Measurements from ENCODE around the gene NMS.

The NMS gene

GRCh38 chr2:100482741-100483140, 12.5 kb downstream of the NMS start:
- DNase-seq (ENCODE audit: low read depth): no peak
- in situ Hi-C loops (cut with HindIII; ENCODE audit: low sequenced_read_pairs): no loop called here
- TF ChIP-seq CTCF (IDR thresholded peaks at IDR 0.05; ENCODE audit: low read depth, low read length, missing control alignments): no peak
- H3K4me3 ChIP-seq (ENCODE audit: low read depth, low read length): no peak overlapping the region

GRCh38 chr2:100483895-100484294, 13.6 kb downstream of the NMS start:
- in situ Hi-C loops (cut with HindIII; ENCODE audit: low sequenced_read_pairs): no loop called here
- H3K4me3 ChIP-seq (ENCODE audit: low read depth, low read length): no peak overlapping the region
- DNase-seq (ENCODE audit: low read depth): no peak
- no peak for TF ChIP-seq CTCF (IDR thresholded peaks at IDR 0.05; ENCODE audit: low read depth, low read length, missing control alignments)

GRCh38 chr2:100484390-100484789, 14.1 kb downstream of the NMS start:
- in situ Hi-C loops (cut with HindIII; ENCODE audit: low sequenced_read_pairs): no loop called here

GRCh38 chr2:100485396-100485795, 15.1 kb downstream of the NMS start:
- no peak overlapping the region for H3K4me3 ChIP-seq (ENCODE audit: low read depth, low read length)
- DNase-seq (ENCODE audit: low read depth): no peak
- in situ Hi-C loops (cut with HindIII; ENCODE audit: low sequenced_read_pairs): no loop called here
- no peak for TF ChIP-seq CTCF (IDR thresholded peaks at IDR 0.05; ENCODE audit: low read depth, low read length, missing control alignments)

More at GRCh38 chr2:100484390-100484789, 14.1 kb downstream of the NMS start:
- no peak for DNase-seq (ENCODE audit: low read depth)
- no peak for TF ChIP-seq CTCF (IDR thresholded peaks at IDR 0.05; ENCODE audit: low read depth, low read length, missing control alignments)
- H3K4me3 ChIP-seq (ENCODE audit: low read depth, low read length): no peak overlapping the region

- H3K4me3 ChIP-seq (ENCODE audit: low read depth, low read length): no peak overlapping the region
- TF ChIP-seq CTCF (IDR thresholded peaks at IDR 0.05; ENCODE audit: low read depth, low read length, missing control alignments): no peak
- in situ Hi-C loops (cut with HindIII; ENCODE audit: low sequenced_read_pairs): no loop called here
- DNase-seq (ENCODE audit: low read depth): no peak
Observed at GRCh38 chr2:100494712-100495111, 24.4 kb downstream of the NMS start.

GRCh38 chr2:100502782-100503181, 32.5 kb downstream of the NMS start:
- no peak for DNase-seq (ENCODE audit: low read depth)
- no peak overlapping the region for H3K4me3 ChIP-seq (ENCODE audit: low read depth, low read length)
- no peak for TF ChIP-seq CTCF (IDR thresholded peaks at IDR 0.05; ENCODE audit: low read depth, low read length, missing control alignments)
- in situ Hi-C loops (cut with HindIII; ENCODE audit: low sequenced_read_pairs): no loop called here

GRCh38 chr2:100504542-100504941, 34.3 kb downstream of the NMS start:
- no peak for DNase-seq (ENCODE audit: low read depth)
- no peak overlapping the region for H3K4me3 ChIP-seq (ENCODE audit: low read depth, low read length)
- TF ChIP-seq CTCF (IDR thresholded peaks at IDR 0.05; ENCODE audit: low read depth, low read length, missing control alignments): no peak
- in situ Hi-C loops (cut with HindIII; ENCODE audit: low sequenced_read_pairs): no loop called here
